AG08396 (cell line): ENCODE measurements around the gene EYS.
A peak's percentile ranks its signal among the peaks of the same experiment; 100 is the strongest.
"Not testable (repeated sequence)": the region's sequence is repeated elsewhere in the genome, so short reads cannot be mapped to it uniquely, and the experiment has no call there.

Experiments used
- DNase-seq: peaks from one replicate; pipeline ENCODE4 v3.0.0; 2012; ENCODE audit warnings: low spot score, mixed read lengths

Gene EYS

GRCh38 chr6:63947792-63948529 is 1759.1 kb downstream of the EYS start:
- DNase-seq, result no peak

GRCh38 chr6:63945987-63946386 is 1761.0 kb downstream of the EYS start:
- no peak for DNase-seq

- no peak for DNase-seq
Observed at GRCh38 chr6:63943826-63944225, 1763.2 kb downstream of the EYS start.

GRCh38 chr6:63941747-63942470 is 1765.1 kb downstream of the EYS start:
- DNase-seq, result no peak

DNA sequence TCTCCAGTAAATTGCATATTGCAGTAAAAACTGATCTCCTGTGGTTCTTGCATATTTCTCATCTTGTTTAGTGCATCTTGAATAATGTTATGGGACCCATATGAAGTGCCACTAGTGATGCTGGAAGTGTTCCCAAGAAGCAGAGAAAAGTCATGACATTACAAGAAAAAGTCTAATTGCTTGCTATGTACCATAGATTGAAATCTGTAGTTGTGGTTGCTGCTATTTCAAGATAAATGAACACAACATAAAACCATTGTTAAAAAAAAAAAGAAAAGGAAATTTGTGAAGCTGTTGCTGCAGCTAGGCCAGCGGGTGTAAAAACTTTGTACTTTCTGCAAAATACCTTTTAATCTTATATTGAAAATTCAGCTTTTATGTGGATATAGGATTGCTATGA is 1767.0 kb downstream of the EYS start:
- no peak for DNase-seq

DNA sequence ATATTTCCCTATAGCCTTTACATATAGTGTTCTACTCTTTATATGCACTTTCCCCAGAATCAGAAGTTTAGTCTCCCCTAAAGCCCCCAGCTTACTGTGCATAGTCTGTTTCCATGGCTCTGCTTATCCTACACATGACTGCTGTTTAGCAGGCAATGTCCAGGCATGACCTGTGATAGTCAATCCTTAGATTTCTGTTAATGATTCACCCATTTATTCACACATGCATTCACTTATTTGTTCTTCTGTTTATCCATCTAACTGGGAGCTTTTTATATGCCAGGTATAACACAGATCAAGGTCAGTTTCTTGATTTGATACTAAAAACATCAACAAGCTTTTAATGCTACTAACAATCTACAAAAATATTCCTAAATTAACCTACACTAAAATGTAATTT is 1770.6 kb downstream of the EYS start:
- DNase-seq, result no peak

GRCh38 chr6:63935732-63936131 is 1771.3 kb downstream of the EYS start:
- DNase-seq, result no peak

- DNase-seq, result not testable (repeated sequence)
Observed at GRCh38 chr6:63933948-63934347, 1773.1 kb downstream of the EYS start.

DNA sequence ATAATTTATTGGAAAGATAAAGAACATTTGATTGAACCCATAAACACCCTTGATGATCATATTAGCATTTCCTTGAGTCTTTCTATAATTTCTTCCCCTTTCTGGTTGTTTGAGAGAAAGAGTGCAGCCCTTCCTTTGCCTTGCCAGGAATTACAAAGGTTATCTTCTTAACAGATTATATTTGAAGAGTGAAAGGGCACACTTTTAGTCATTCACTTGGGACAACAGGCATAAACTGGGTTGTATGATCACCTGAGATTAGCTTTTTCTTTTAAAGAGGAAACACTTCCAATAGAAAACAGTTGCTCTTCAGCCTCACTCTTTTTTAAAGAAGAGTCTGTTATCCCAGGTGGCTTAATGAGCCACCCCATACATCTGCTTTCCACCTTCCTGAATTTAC is 1776.2 kb downstream of the EYS start:
- DNase-seq, result no peak

DNA sequence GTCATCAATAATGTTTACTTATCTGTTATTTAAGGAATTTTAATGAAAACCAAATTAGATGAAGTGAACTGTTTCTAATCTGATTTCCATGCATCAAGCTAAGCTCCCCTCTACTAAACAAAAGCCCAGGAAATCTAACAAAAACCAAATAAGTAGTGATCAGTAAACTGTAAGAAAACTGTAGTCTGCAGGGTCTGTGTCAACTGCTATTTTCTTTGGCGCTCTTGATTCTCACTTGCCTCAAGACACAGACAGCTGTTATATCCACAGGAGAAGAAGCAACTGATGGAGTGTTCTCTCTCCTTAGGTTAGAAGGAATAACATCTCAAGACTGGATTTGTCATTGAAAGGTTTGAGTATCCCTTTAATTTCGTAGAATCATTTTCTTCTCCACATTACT is 1777.9 kb downstream of the EYS start:
- no peak for DNase-seq

DNA sequence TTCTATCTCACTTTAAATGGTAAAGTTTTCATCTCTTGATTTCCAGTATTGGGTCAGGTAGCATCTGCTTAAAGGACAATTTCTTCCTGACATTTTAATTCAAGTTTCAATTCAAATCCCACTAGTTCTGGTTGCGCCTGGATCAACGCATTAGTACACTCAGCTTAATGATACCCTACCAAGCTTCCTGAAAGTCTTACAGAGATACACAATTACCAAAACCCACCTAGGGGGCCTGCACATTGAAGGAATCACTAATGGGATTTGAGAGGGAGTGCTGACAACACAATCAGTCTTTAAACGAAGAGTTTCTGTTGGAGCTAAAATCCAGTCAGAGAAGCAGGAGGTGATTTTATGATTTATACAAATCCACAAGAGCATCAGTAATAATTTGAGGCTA is 1778.4 kb downstream of the EYS start:
- DNase-seq, result no peak

DNA sequence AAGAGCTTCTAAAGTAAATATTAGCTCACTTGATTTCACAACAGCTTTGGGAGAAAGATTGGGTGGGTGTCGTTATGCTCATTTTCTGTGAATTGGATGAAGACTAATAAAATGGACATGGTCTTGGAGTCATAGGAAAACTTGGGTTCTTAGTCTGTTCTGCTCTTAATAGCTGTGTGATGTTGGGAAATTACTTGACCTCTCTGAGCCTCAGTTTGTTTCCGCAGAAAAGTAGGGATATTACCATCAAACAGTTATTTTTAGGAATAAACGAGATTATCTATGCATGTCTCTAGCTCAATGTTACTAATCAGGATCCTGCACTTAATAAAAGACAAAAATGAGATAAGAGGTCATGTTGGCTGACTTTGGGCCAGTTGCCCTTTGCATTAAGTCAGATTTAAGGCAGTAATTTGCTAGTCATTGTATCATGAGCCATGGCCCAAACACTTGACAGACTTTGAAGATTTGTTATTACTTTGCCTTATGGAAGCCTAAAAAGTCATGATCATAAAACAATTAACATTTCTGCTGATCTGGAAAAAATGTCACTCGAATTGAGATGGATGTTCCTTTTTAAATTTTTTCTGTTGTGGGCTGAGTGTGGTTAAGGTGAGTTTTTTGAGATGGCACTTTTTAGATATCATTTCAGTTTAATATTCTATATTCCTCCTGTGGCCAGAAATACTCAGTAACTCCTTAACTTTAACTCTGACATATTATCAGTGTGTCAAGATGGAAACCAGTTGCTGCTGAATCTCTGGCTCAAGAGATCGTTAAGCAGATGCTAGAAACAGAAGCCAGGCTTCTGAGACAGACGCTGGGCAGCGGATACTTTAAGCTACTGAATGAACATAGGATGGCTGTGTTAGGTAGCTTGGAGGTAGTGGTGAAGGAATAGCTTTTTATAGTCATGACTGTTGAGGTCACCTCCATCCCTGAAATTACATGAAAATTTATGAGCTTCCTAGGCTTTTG is 1779.8 kb downstream of the EYS start:
- DNase-seq, result no peak

DNA sequence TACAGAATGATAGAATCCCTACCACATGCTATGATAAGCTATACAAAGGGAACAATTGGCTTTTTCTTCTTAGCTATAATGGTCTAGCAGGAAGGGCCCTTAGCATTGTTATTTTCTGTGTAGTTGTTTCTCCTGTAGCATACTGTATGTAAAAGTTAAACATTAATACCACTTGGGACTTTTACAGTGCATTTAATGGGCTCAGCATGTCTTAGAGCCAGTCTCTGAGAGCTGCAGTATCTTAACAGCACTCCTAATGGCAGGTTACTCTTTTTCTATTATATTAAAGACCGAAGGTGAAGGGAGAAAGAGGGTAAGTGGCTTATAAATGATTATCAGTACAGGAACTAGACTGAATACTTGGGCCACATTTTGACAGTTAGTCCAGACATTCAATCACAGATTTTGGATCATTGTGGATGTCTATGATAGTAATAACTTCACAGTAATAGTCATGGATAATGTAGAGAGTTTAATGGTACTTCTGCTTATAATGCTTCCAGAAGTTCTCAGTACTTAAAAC is 1780.7 kb downstream of the EYS start:
- DNase-seq, result no peak

GRCh38 chr6:63923139-63923739 is 1783.8 kb downstream of the EYS start:
- peak; percentile 18 for DNase-seq

GRCh38 chr6:63919556-63920110 is 1787.4 kb downstream of the EYS start:
- no peak for DNase-seq

DNA sequence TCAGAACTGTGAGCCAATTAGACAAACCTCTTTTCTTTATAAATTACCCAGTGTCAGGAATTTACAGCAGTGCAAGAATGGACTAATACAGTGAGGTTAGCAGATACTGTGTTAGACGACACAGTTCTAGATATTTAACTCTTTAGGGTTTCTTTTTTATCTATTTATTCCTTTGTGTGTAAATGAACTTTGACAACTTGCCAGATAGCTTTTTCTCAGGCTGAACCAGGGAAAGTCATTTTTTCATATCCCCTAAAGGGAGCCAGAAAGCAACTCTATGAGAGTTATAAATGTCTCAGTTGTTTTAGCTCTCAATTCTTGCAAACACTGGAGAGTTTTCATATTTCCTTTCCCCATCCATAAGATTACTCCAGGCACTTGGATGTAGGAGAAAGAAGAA is 1794.1 kb downstream of the EYS start:
- DNase-seq, result no peak

DNA sequence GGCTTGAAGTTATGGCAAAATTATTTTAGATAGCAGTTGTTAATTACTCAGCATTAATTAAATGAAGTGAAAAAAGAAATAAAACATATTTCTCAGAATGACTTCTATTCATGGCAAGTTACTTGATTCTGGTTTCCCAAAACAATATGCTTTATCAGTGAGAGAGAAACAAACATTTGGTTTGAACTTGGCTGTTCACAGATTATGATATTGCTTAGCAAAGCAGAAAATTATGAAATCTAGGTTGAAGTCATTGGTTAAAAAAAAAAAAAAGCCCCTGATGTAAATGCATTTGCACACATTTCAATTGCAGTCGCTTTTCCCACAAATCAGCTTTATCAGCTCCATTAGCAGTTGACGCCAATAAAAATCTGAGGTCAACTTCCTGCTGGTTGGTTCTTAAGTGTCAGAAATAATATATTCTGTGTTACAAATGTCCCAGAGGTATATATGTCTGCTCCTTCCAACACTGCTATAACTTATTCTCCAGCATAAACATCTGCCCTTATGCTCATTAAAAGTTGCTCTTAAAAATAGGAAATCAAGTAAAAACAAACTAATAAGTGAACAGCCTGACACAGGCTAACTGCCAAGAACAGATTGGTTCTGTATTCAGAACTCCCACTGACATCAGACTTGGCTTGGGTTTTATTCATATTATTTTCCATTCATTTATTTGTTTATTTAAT is 1796.0 kb downstream of the EYS start:
- DNase-seq, result no peak

DNA sequence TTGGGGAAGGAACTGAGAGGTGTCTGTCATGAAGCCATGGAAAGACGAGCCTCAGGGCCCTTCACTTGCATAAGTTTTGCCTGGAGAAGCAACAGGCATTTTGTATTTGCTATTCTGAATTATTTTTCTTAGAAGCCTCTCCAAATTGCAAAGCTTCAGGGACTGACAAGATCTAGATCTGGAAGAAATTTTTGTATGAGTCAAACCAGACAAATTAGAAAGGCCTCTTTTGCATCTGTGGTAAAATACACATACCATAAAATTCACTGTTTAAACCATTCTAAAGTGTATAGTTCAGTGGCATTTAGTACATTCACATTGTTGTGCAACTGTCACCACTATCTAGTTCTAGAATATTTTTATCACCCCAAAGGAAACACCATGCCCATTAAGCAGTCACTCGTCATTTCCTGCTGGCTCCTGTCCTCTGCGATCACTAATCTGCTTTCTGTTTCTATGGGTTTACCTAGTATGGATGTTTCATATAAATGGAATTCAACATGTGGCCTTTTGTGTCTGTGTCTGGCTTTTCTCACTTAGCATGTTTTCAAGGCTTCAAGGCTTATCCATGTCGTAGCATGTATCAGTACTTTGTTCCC is 1802.3 kb downstream of the EYS start:
- peak; percentile 8 for DNase-seq

DNA sequence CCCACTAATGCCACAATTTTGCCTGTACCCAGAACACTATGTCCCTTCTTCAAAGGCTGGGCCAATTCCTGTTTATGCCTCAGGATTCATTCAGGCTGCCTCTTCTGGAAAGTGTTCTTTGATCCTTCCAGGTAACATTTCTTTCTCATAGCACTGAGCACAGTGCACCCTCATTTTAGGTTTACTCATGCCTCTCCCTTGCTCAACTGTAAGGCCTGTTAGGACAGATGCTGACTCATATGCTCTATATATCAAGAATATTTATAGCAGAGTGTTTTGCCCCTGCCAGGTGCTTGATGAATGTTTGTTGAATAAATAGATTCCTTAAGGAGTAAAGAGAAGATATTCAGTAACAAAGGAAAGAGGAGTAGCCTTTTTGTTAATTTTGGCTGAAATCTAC is 1807.5 kb downstream of the EYS start:
- peak; percentile 12 for DNase-seq

- no peak for DNase-seq
Observed at GRCh38 chr6:63897952-63898351, 1809.1 kb downstream of the EYS start.

- peak; percentile 5 for DNase-seq
Observed at GRCh38 chr6:63897459-63897858, 1809.6 kb downstream of the EYS start.
